ENCODE results near the gene SNN. TPM values are rescaled to one million over a fixed set of nuclear protein-coding genes. Genes with fewer than 3 reads are reported as not detected.
A peak's percentile ranks its signal among the peaks of the same experiment; 100 is the strongest.

The SNN gene
- total RNA-seq, 1 experiment from 2014 or later, result 1.9 TPM

GRCh38 chr16:11658896-11659708 is 9.2 kb upstream of the SNN start:
- Mint-ChIP-seq H3K36me3 (ENCODE audit: insufficient read depth, unreplicated experiment) (no peaks in the 10 kb centered on the region), H3K27me3 (ENCODE audit: insufficient read depth, unreplicated experiment) (no peaks in the 10 kb centered on the region), H3K9me3 (ENCODE audit: unreplicated experiment) (no peaks in the 10 kb centered on the region), H3K27ac (ENCODE audit: low read depth, unreplicated experiment) (peak overlapping the region; percentile 94), H3K4me3 (ENCODE audit: unreplicated experiment) (peak overlapping the region; percentile 37), H3K4me1 (ENCODE audit: insufficient read depth, unreplicated experiment) (peaks cover 18% of the 10 kb centered on the region)
- no TSS peak for BruUV-seq (replicated peaks)
- intact Hi-C loops (cut with micrococcal nuclease), result no loop called here
- DNase-seq (ENCODE audit: unreplicated experiment), result peak; percentile 97
- POLR2A ChIA-PET, result interaction anchor here (0.5 to 3.4 kb wide), 25 partner anchors 9 to 438 kb away, joined by 3 to 40 read pairs (median 5); partner anchors contain the start of genes LITAF, SOCS1 and ZC3H7A
- no peak for TF ChIP-seq CTCF (IDR thresholded peaks at IDR 0.05; ENCODE audit: unreplicated experiment)
- CTCF ChIA-PET, result interaction anchor here (0.6 to 4.2 kb wide), 16 partner anchors 8 to 263 kb away, joined by 3 to 31 read pairs (median 4); partner anchors contain the start of gene SNN

GRCh38 chr16:11660565-11660964 is 7.7 kb upstream of the SNN start:
- TF ChIP-seq CTCF (IDR thresholded peaks at IDR 0.05; ENCODE audit: unreplicated experiment), result no peak
- H3K27me3 Mint-ChIP-seq (ENCODE audit: insufficient read depth, unreplicated experiment), result no peaks in the 10 kb centered on the region
- no peak overlapping the region for H3K27ac Mint-ChIP-seq (ENCODE audit: low read depth, unreplicated experiment)
- H3K36me3 Mint-ChIP-seq (ENCODE audit: insufficient read depth, unreplicated experiment), result no peaks in the 10 kb centered on the region
- peaks cover 18% of the 10 kb centered on the region for H3K4me1 Mint-ChIP-seq (ENCODE audit: insufficient read depth, unreplicated experiment)
- POLR2A ChIA-PET, result interaction anchor here (0.8 to 3.4 kb wide), 11 partner anchors 9 to 137 kb away, joined by 3 to 40 read pairs (median 9); partner anchors contain the start of genes LITAF and ZC3H7A
- H3K4me3 Mint-ChIP-seq (ENCODE audit: unreplicated experiment), result no peak overlapping the region
- no peaks in the 10 kb centered on the region for H3K9me3 Mint-ChIP-seq (ENCODE audit: unreplicated experiment)
- BruUV-seq (replicated peaks), result no TSS peak
- no peak for DNase-seq (ENCODE audit: unreplicated experiment)
- intact Hi-C loops (cut with micrococcal nuclease), result no loop called here
- CTCF ChIA-PET, result interaction anchor here (1.2 to 4.2 kb wide), 6 partner anchors 19 to 254 kb away, joined by 3 to 31 read pairs (median 10); no protein-coding TSS in a partner anchor

- CTCF ChIA-PET, result interaction anchor here (0.6 kb wide), 1 partner anchor 40 kb away, joined by 3 read pairs; no protein-coding TSS in a partner anchor
- no peak overlapping the region for H3K4me3 Mint-ChIP-seq (ENCODE audit: unreplicated experiment)
- BruUV-seq (replicated peaks), result no TSS peak
- POLR2A ChIA-PET, result no interaction called here
- no peak for TF ChIP-seq CTCF (IDR thresholded peaks at IDR 0.05; ENCODE audit: unreplicated experiment)
- H3K27me3 Mint-ChIP-seq (ENCODE audit: insufficient read depth, unreplicated experiment), result no peaks in the 10 kb centered on the region
- H3K9me3 Mint-ChIP-seq (ENCODE audit: unreplicated experiment), result no peaks in the 10 kb centered on the region
- peak overlapping the region; percentile 13 for H3K27ac Mint-ChIP-seq (ENCODE audit: low read depth, unreplicated experiment)
- peaks cover 21% of the 10 kb centered on the region for H3K4me1 Mint-ChIP-seq (ENCODE audit: insufficient read depth, unreplicated experiment)
- DNase-seq (ENCODE audit: unreplicated experiment), result no peak
- intact Hi-C loops (cut with micrococcal nuclease), result no loop called here
- no peaks in the 10 kb centered on the region for H3K36me3 Mint-ChIP-seq (ENCODE audit: insufficient read depth, unreplicated experiment)
These were observed 5.7 kb upstream of the SNN start for GRCh38 chr16:11662582-11662981.

- CTCF ChIA-PET, result interaction anchor here (1.1 kb wide), 1 partner anchor 258 kb away, joined by 5 read pairs; no protein-coding TSS in a partner anchor
- DNase-seq (ENCODE audit: unreplicated experiment), result no peak
- H3K4me3 Mint-ChIP-seq (ENCODE audit: unreplicated experiment), result no peak overlapping the region
- BruUV-seq (replicated peaks), result no TSS peak
- POLR2A ChIA-PET, result interaction anchor here (0.7 kb wide), 1 partner anchor 37 kb away, joined by 4 read pairs; no protein-coding TSS in a partner anchor
- H3K36me3 Mint-ChIP-seq (ENCODE audit: insufficient read depth, unreplicated experiment), result no peaks in the 10 kb centered on the region
- no peaks in the 10 kb centered on the region for H3K9me3 Mint-ChIP-seq (ENCODE audit: unreplicated experiment)
- H3K27ac Mint-ChIP-seq (ENCODE audit: low read depth, unreplicated experiment), result no peak overlapping the region
- no peaks in the 10 kb centered on the region for H3K27me3 Mint-ChIP-seq (ENCODE audit: insufficient read depth, unreplicated experiment)
- no peak for TF ChIP-seq CTCF (IDR thresholded peaks at IDR 0.05; ENCODE audit: unreplicated experiment)
- intact Hi-C loops (cut with micrococcal nuclease), result no loop called here
- H3K4me1 Mint-ChIP-seq (ENCODE audit: insufficient read depth, unreplicated experiment), result peaks cover 6% of the 10 kb centered on the region
These were observed 3.2 kb upstream of the SNN start for GRCh38 chr16:11665071-11665491.
